GM21423 (cell line): ENCODE data around the gene CSGALNACT2.
A peak's percentile ranks its signal among the peaks of the same experiment; 100 is the strongest.
"Not testable (repeated sequence)": the region's sequence is repeated elsewhere in the genome, so short reads cannot be mapped to it uniquely, and the experiment has no call there.

Experiments
- ATAC-seq: cut with Tn5 transposase; IDR thresholded peaks from one replicate; pipeline ENCODE4 v1.9.1; 2021; ENCODE audit warnings: mild to moderate bottlenecking, moderate library complexity; ENCODE audit not compliant: unreplicated experiment

CSGALNACT2 gene, protein sequence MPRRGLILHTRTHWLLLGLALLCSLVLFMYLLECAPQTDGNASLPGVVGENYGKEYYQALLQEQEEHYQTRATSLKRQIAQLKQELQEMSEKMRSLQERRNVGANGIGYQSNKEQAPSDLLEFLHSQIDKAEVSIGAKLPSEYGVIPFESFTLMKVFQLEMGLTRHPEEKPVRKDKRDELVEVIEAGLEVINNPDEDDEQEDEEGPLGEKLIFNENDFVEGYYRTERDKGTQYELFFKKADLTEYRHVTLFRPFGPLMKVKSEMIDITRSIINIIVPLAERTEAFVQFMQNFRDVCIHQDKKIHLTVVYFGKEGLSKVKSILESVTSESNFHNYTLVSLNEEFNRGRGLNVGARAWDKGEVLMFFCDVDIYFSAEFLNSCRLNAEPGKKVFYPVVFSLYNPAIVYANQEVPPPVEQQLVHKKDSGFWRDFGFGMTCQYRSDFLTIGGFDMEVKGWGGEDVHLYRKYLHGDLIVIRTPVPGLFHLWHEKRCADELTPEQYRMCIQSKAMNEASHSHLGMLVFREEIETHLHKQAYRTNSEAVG

DNA sequence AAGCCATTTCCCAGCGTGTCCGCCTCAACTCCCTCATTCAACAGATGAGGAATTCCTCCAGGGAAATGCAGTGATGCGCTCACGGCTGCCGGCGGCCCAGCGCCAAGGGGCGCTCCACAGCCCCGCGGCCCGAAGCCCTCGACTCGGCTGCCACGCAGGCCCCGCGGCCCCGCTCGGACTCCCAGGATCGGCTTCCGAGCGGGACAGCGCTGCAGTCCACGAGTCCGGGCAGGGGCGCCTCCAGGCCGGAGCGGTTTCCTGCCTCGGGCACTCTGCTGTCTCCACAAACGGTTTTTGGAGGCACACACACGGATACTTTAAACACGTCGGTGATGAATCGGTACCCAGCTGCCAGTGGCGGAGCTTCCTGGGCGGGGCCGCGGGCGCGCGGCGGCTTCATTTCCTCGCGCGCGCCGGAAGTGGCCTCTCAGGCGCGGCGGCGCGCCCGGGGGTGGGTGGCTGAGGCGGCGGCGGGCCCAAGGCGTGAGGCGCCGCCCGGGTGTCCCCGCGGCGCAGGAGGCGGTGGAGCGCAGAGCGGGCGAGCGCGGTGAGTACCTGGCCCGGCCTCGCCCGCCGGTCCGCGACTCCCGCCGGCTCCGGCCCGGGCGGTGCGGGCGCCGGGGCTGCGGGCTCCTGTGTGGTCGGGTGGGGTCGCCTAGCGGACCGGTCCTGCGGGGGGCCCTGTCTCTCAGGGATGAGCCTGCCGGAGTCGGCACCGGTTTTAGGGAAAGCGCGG is at the start of gene CSGALNACT2:
Gene CSGALNACT2, plus strand, starts transcription at position 425 of the 736 bp plus-strand sequence. CDS start 16,705 bp downstream, outside the sequence.
- ATAC-seq, result peak; percentile 63

DNA sequence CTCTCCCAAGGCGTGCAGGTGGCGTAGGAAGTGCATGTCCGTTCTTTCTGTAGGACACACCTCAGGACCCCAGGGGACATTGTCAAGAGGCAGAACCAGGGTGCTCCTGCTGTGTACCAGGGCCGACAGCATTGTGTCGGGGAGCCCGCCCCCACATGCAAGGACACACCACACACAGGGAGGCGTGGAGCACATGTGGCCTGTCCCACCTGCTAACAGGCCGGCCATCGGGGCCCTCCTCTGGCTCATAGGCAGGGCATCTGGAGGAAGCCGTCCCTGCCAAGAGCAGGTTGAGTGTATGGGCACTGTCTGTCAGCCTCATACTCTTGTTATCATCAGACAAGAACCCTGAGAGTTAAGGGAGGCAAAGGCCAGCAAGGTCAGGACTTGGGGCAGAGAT is 48.7 kb upstream of the CSGALNACT2 start:
- ATAC-seq, result no peak

DNA sequence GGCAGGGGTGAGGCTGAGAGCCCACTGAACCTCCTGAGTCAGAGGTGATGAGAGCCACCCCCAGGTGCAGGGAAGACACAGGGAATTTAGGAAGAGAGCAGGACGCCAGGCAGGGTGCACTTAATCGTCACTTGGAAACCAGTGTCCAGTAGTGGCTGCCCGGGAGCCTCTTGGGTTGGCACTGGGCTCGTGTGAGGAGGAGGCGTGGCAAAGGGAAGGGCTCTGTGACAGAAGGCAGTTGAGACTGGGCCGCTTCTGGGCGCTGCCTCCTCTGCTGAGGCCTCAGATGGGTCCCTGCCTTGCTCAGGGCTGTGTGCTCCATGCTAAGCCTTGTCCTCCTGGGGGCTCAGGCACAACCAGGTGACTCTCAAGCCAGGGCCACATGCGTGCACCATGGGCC is 48.1 kb upstream of the CSGALNACT2 start:
- ATAC-seq, result no peak

DNA sequence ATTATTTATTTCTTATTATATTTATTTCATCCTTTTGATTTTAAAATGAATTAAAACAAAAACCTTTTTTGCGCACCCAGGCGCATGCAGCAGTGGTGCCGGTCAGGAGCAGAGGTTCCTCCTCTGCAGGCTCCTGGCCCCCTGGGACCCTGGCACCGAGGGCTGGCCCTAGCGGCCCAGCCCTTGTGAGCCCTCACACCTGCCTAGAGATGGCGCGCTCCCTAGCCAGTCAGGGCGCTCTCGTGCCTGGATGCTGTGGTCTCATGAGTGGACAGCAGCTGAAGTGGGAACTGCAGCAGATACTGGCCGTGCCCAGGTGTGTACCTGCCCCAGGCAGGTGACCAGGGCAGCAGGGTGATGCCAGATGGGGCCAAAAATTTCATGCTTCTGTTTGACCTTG is 47.6 kb upstream of the CSGALNACT2 start:
- no peak for ATAC-seq

DNA sequence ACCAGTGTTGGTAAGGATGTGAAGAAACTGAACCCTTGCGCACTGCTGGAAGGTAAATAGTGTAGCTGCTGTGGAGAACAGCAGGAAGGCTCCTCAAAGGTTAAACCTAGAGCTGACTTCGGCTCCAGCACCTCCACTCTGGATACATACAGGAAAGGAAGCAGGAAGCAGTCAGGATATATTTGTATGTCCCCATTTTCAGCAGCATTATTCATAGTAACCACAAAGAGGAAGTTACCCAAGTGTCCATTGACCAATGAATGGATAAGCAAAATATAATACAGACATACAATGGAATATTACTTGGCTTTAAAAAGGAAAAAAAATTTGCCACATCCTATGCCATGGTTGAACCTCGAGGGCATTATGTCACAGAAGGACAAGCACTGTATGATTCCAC is 46.4 kb upstream of the CSGALNACT2 start:
- ATAC-seq, result no peak

DNA sequence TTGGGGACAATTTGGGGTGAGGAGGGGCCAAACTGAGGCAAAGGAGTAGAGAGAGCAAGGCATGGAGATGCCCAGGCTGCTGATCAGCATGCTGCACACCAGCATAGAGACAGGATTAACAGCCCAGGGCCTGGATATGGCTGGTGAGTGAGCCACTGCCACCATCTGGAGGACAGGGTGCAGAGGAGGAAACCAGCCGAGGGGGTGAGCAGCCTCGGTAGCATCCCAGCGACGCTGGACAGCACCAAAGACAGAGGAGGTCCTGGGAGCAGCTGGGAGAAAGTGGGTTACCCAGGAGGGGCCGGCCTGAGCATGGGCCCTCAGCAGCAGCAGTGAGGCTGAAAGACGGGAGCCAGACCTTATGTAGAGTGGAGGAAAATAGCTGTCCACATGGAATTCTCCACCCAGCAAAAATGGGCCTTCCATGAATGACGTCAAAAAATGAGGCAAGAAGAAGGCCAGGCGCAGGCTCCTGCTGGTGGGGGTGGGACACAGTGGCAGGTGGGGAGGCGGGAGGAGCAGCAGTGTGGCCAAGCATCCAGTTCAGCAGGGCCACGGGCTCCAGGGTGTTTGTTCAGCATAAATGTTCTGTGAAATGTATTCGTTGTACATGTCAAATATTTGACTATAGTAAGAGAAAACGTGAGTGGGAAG is 44.7 kb upstream of the CSGALNACT2 start:
- ATAC-seq, result no peak

DNA sequence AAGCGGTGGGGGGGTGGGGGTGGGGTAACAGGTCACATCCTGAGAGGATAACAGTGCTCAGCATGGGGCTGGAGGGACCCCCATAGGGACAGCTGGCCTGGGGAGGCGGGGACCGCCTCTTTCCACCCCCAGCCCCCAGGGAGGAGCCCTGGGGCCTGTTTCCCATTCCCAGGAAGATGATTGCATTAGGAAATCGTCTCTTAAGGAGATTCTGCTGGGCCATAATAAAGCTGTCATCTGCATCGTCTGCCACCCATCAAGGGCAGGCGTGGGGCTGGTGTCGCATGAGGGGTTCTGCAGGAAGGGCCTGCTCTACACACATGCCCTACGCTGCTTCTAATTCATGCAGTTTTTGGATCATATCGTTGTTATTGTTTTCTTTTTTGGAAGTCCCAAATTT is 44.2 kb upstream of the CSGALNACT2 start:
- no peak for ATAC-seq

DNA sequence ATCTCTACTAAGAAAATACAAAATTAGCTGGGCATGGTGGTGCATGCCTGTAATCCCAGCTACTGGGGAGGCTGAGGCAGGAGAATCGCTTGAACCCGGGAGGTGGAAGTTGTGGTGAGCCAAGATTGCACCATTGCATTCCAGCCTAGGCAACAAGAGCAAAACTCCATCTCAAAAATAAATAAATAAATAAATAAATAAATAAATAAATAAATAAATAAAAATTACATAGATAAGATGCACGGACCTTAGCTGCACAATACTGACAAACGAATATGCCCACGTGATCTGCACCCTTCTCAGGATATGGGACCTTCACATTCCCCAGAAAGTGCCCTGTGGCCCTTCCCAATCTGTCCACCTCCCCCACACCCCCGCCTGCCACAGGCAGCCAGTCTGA is 38.9 kb upstream of the CSGALNACT2 start:
- ATAC-seq, result not testable (repeated sequence)

DNA sequence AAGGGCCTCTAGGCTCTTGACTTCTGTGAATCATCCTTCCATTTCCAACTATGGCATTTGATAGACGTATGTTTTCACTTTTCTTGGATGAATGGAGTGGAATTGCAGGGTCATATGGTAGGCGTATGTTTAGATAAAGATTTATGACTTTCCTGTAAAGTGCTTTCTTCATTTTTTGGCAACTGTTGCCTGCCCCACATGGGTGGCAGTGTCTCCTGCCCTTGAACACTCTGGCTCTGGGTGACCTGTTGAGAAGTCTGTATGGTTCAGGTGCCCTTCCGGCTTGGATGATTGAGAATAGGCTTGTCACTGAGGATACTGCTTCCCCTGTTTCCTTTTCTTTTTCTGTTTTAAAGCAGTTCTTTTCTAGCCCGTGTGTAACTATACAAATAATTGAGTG is 38.3 kb upstream of the CSGALNACT2 start:
- no peak for ATAC-seq

DNA sequence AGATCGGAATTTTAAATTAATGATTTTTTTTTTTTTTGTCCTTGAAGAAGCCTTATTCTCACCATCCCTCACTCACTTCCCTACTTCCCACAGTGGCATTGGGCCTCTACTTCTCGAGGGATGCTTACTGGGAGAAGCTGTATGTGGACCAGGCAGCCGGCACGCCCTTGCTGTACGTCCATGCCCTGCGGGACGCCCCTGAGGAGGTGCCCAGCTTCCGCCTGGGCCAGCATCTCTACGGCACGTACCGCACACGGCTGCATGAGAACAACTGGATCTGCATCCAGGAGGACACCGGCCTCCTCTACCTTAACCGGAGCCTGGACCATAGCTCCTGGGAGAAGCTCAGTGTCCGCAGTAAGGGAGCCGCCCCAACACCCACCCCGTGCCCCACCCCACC is 37.9 kb upstream of the CSGALNACT2 start:
- ATAC-seq, result no peak

DNA sequence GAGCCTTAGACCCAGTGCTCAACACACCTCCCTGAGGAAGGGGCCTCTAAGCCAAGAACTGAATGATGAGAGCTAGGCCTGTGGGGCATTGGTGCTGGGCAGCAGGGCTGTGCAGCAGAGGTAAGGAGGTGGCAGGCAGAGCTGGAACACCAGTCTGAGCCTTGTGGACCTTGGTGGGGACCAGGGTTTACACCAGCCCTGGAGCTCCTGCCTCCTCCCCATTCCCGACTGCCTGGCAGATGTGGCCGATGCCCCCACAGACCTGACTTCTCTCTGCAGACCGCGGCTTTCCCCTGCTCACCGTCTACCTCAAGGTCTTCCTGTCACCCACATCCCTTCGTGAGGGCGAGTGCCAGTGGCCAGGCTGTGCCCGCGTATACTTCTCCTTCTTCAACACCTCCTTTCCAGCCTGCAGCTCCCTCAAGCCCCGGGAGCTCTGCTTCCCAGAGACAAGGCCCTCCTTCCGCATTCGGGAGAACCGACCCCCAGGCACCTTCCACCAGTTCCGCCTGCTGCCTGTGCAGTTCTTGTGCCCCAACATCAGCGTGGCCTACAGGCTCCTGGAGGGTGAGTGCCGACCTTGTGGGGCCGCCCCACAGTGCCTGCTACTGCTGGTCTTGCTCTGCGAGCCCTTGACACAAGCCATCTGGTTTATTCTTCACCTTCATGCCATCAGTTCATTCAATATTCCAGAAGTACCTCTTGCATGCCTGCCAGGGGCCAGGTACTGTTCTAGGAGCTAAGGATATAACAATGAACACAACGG is 36.0 kb upstream of the CSGALNACT2 start:
- no peak for ATAC-seq

DNA sequence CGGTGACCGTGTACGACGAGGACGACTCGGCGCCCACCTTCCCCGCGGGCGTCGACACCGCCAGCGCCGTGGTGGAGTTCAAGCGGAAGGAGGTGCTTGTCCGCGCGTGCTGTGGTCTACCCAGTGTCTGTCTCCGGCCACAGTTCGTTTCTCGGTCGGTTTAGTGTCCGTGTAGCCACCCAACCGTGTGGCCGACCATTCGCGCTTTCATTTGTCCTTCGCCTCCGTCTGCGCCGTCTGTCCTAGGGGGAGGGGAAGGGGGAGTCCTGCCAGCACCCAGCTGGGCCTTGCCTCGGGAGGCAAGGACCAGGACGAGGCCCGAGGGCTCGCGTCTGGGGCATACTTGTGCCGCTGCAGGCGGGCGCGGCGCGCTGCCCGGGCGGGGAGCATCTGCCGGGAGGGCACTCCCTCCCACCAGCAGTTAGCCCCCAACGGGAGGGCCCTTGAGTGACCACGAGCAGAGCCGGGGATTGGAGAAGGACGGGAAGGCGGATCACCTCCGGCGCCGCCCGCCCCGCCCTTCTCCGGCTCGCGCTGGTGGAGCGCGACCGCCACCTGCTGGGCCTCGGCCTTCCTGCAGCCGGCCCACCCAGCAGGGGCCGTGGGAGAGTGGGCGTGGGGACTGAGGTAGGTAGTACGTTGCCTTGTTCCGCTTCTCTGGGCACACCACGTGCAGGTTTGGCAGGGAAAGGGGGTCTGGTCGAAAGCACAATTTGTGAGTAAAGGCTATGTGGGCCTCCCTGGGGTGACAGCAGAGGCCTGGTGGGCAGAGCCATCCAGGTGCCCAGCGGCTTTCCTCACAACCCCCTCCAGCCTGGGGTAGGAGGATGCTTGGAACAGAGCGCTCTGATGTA is 32.9 kb upstream of the CSGALNACT2 start:
- ATAC-seq, result peak; percentile 80

DNA sequence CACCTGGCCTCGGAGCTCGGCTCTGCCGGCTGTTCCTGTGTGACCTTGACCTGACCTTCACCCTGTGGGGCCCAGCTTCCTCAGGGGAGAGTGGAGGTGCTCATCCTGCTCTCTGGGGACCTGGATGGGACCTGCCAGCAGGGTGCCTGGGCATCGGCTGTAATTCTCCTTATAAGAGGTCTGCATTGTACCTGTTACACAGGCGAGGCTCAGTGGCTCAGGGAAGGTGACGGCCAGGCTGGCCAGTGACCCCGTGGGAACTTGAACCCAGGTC is 32.4 kb upstream of the CSGALNACT2 start:
- ATAC-seq, result no peak

DNA sequence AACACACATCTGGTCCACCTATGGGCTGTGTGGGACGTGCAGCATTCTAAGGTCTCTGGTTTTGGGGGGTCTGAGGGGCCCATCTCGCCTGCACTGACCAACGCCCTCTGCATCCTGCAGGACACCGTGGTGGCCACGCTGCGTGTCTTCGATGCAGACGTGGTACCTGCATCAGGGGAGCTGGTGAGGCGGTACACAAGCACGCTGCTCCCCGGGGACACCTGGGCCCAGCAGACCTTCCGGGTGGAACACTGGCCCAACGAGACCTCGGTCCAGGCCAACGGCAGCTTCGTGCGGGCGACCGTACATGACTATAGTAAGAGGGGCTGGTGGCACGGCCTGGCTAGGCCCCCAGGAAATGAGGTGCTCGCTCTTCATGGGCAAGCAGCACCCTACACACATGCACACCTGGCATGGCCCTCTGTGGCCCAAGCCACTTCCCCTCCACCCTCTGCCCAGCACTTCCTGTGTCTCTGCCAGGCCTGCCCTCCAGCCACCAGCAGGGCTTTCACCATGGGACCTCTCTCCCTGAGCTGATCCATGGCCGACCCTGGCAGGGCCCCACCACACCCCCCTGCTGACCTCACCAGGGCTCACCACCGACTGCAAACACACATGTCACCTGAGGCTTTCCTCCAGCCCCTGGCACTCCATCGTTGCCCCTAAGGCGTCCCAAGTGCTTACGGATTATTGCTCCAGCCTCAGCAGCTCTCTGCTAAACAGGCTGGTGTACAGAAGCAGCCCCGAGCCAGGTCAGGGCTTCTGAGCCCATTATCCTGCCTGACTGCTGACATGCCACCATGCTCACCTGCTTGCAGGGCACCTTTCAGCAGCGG is 31.8 kb upstream of the CSGALNACT2 start:
- ATAC-seq, result no peak

DNA sequence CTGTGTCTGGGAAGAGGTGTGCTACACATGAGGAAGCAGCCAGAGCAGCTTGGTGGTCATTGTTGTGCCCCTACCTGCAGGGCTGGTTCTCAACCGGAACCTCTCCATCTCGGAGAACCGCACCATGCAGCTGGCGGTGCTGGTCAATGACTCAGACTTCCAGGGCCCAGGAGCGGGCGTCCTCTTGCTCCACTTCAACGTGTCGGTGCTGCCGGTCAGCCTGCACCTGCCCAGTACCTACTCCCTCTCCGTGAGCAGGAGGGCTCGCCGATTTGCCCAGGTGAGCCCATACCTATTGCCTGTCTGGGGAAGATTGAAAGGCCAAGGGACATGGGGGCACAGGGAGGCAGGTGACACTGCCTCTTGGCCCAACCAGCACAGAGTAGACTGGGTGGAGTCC is 29.3 kb upstream of the CSGALNACT2 start:
- no peak for ATAC-seq

DNA sequence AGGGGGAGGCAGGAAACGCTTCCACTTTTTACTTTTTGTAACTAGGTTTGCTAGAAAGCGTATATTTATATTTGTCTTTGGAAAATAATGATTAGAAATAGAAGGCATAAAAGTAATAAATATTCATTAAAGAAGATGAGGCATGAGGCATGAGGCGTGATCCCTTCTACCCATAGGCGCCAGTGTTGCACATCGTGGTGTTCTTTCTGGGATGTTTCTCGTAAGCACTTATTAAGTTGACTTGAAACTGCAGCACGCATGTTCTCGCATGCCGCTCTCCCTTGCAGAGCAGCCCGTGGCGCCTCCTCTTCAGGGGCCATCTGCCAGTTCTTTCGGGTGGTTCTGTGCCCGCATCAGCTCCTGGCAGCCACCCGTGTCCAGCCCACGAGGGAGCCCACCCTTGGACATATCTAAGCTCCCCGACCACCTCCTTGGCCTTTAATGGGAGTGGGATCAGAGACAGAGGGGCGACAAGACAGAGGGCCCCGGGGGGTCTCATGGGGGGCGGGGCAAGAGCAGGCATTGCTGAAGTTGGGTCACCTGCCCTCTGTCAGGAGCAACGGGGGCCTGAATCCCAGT is 28.5 kb upstream of the CSGALNACT2 start:
- no peak for ATAC-seq

DNA sequence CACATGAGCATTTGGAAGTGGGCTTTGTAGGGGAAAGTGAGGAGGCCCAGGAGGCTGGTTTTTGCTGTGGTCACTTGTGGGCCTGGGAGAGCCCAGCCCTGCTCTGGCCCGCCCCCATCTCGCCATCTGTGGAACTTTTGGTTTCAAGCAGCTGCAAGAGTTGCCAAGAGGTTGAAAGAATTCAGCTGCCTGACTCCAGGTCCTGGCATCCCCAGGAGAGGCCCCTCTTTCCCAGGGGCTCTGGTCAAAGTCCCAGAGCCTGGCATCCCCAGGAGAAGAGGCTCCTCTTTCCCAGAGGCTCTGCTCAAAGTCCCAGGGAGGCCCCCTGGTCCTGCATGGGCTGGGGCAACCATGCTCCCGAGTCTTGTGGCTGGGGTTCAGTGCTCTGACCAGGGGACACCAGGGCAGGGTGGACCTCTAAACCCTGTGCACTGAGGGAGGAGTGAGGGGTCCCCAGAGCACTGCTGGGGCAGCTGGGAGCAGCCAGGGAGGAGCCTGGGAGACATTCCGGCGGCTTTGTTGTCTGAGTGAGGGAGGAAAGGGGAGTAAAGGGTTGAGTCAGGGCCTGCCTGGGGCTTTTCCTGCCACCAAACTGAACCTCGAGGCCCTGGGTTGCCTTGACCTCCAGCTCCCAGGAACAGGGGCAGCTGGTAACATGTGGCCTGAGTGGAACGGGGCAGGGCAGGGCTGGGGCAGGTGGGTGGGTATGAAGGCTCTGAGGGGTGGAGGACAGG is 27.7 kb upstream of the CSGALNACT2 start:
- ATAC-seq, result no peak

DNA sequence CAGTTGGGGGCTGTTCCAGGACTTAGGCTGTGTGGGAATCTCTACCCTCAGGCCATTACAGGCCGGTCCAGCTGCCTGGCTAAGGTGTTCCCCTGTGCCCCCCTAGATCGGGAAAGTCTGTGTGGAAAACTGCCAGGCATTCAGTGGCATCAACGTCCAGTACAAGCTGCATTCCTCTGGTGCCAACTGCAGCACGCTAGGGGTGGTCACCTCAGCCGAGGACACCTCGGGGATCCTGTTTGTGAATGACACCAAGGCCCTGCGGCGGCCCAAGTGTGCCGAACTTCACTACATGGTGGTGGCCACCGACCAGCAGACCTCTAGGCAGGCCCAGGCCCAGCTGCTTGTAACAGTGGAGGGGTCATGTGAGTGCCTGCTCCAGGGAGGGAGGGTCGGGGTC is 27.1 kb upstream of the CSGALNACT2 start:
- no peak for ATAC-seq
